ENCODE results near the gene ART4. TPM values are rescaled to one million over a fixed set of nuclear protein-coding genes. Genes with fewer than 3 reads are reported as not detected.

The ART4 gene
- 9.4 and 17.9 TPM in 2 replicates for total RNA-seq

GRCh38 chr12:14843425-14843887, at the start of gene ART4:
Gene ART4 (minus strand): TSS chr12:14843526. CDS start chr12:14843113, 413 bp downstream.

GRCh38 chr12:14885718-14886221, 42.4 kb upstream of the ART4 start, which contains the start of gene MGP:
Gene MGP (minus strand): TSS chr12:14885854. CDS start chr12:14885791, 63 bp downstream.

GRCh38 chr12:14814014-14814413, 29.3 kb downstream of the ART4 start, which contains the start of gene SMCO3:
Gene SMCO3 (minus strand): TSS chr12:14814182. CDS start chr12:14806680, 7,502 bp downstream.

GRCh38 chr12:14803011-14803829, 40.1 kb downstream of the ART4 start, which contains the start of the genes C12orf60 and WBP11:
Gene C12orf60 (plus strand): TSS chr12:14803670. CDS start chr12:14822936, 19,266 bp downstream.
Gene WBP11 (minus strand): TSS chr12:14803478. CDS start chr12:14801383, 2,095 bp downstream.

Other genes starting within 250 kb of the ART4 start
- not detected in 2 replicates for gene GUCY2C, start 146.9 kb downstream of the ART4 start, total RNA-seq
- gene WBP11, start 40.0 kb downstream of the ART4 start, total RNA-seq, result 13.5 and 16.5 TPM in 2 replicates
- 1.1 and 1.3 TPM in 2 replicates for gene C12orf60, start 39.9 kb downstream of the ART4 start, total RNA-seq
- 0.09 and 0.56 TPM in 2 replicates for gene SMCO3, start 29.3 kb downstream of the ART4 start, total RNA-seq
- gene MGP, start 42.3 kb upstream of the ART4 start, total RNA-seq, result 65.4 and 192 TPM in 2 replicates
- 0.09 and 0.27 TPM in 2 replicates for gene ERP27, start 95.0 kb upstream of the ART4 start, total RNA-seq
- 193 and 252 TPM in 2 replicates for gene ARHGDIB, start 118.1 kb upstream of the ART4 start, total RNA-seq
- gene PDE6H, start 129.5 kb upstream of the ART4 start, total RNA-seq, result not detected in 2 replicates